Measurements from ENCODE around the gene AVEN.

Gene AVEN

DNA sequence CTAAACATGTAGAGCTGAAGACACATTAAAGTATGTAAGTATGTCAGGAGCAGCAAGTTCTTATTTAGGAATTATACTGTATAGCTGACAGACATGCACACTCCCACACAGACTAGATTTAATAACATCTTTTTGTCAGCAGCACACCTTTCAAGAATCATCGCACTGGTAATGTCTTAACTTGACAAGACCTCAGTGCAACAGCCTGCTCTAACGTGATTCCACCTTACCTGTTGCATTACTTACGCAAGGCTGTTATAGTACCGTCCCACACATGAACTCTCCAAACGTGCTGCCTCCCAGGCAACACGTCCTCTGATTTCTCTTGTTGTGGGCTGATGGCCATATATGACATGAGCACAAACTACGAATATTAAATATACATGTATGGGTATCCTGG, 58.8 kb downstream of the AVEN start:
- Histone ChIP-seq H3K4me3 (replicated peaks; ENCODE audit: low read depth, low read length) (no peak overlapping the region), H3K27me3 (replicated peaks; ENCODE audit: control insufficient read depth, insufficient read depth, low read length) (no peaks in the 10 kb centered on the region), H3K36me3 (ENCODE audit: control insufficient read depth, insufficient read depth, low read length) (no peaks in the 10 kb centered on the region)
- DNase-seq (ENCODE audit: extremely low read depth, insufficient read length) = no peak
- TF ChIP-seq, protein P1, sequence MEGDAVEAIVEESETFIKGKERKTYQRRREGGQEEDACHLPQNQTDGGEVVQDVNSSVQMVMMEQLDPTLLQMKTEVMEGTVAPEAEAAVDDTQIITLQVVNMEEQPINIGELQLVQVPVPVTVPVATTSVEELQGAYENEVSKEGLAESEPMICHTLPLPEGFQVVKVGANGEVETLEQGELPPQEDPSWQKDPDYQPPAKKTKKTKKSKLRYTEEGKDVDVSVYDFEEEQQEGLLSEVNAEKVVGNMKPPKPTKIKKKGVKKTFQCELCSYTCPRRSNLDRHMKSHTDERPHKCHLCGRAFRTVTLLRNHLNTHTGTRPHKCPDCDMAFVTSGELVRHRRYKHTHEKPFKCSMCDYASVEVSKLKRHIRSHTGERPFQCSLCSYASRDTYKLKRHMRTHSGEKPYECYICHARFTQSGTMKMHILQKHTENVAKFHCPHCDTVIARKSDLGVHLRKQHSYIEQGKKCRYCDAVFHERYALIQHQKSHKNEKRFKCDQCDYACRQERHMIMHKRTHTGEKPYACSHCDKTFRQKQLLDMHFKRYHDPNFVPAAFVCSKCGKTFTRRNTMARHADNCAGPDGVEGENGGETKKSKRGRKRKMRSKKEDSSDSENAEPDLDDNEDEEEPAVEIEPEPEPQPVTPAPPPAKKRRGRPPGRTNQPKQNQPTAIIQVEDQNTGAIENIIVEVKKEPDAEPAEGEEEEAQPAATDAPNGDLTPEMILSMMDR (IDR thresholded peaks at IDR 0.05; ENCODE audit: insufficient read depth, low read length, poor library complexity, severe bottlenecking) = no peak

DNA sequence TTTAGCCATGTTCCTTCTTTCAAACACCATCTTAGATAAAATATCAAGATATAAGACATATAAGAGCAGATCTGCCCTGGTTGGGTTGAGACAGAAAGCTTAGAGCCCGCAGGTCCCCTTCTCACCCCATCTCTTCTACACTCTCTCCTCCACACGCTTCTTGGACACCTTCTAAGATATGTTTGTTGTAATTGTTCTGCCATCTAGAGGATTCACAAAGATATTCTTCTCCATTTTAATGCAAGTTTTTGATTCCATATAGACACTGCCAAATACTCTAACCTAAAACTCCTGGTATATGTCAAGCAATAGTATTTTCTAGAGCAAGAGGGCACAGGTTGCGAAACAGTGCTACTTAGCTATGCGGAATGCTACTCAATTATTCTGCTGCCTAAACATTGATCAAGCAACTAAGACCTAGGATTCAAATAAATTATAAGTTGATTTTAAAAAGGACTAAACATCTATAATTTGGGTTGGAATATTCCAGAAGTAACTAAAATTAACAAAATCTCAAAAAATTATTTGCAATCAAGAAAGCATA, 63.9 kb downstream of the AVEN start:
- H3K27me3 ChIP-seq (replicated peaks; ENCODE audit: control insufficient read depth, insufficient read depth, low read length) = no peaks in the 10 kb centered on the region
- TF ChIP-seq, protein P1 (IDR thresholded peaks at IDR 0.05; ENCODE audit: insufficient read depth, low read length, poor library complexity, severe bottlenecking) = no peak
- no peak overlapping the region for H3K4me3 ChIP-seq (replicated peaks; ENCODE audit: low read depth, low read length)
- no peaks in the 10 kb centered on the region for H3K36me3 ChIP-seq (ENCODE audit: control insufficient read depth, insufficient read depth, low read length)
- no peak for DNase-seq (ENCODE audit: extremely low read depth, insufficient read length)

DNA sequence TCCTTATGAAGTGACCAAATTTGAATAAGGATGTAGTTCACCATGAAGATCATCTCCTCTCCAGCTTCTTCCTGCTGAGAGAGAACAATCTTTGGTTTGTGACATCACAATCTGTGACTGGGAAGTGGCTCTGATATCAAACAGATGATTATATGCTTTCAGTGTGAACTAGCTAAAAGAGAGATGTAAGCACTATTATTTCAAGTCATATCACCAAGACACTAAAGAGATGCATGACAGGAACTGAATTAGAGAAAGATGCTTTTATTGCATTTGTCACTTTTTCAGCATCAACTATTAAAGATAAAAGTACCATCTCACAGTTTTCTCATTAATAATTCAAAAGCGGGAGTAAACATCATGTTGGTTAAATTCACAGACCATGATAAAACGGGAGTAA, 67.2 kb downstream of the AVEN start:
- Histone ChIP-seq H3K4me3 (replicated peaks; ENCODE audit: low read depth, low read length) (no peak overlapping the region), H3K27me3 (replicated peaks; ENCODE audit: control insufficient read depth, insufficient read depth, low read length) (no peaks in the 10 kb centered on the region), H3K36me3 (ENCODE audit: control insufficient read depth, insufficient read depth, low read length) (no peaks in the 10 kb centered on the region)
- DNase-seq (ENCODE audit: extremely low read depth, insufficient read length) = no peak
- TF ChIP-seq, protein P1 (IDR thresholded peaks at IDR 0.05; ENCODE audit: insufficient read depth, low read length, poor library complexity, severe bottlenecking) = no peak

DNA sequence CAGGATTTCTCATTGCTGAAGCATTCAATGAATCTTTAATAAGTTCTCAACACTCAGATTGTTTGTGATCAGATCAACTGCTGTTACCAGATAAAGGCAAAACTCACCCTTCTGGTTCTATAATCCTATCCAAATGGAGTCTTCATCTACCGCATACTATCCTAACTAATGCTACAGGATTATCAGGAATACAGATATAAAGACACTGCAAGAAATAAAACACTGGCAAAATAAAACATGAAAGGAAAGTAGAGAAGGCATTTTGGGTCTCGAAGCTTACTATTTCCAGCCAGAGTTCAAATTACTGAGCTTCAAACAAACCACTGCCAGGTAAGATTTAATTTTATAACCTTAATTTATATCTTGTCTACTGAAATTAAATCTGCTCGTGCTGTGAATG, 70.2 kb downstream of the AVEN start:
- no peaks in the 10 kb centered on the region for H3K27me3 ChIP-seq (replicated peaks; ENCODE audit: control insufficient read depth, insufficient read depth, low read length)
- TF ChIP-seq, protein P1 (IDR thresholded peaks at IDR 0.05; ENCODE audit: insufficient read depth, low read length, poor library complexity, severe bottlenecking) = no peak
- H3K4me3 ChIP-seq (replicated peaks; ENCODE audit: low read depth, low read length) = no peak overlapping the region
- H3K36me3 ChIP-seq (ENCODE audit: control insufficient read depth, insufficient read depth, low read length) = no peaks in the 10 kb centered on the region
- DNase-seq (ENCODE audit: extremely low read depth, insufficient read length) = no peak

DNA sequence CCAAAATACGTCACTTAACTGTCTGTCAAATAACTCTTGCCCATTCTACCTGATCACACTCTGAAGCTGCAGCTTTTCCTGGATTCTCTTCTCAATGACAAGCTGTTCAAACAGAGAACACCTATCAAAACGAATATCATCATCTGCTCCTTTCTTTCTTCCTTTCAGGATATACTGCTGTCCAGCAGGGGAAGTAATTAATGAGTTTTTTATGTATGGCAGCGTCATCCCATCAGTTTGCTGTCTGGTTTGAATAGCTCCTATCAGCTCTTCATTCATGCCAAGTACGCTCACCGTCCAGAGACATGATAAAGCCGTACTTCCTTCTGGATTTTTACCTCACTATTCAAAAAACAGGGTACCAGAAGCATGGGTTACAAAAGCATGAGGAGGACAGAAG, 70.8 kb downstream of the AVEN start, which contains the start of gene CHRM5:
Gene CHRM5, plus strand, starts transcription at position 274 of the 400 bp plus-strand sequence. CDS start 94,221 bp downstream, outside the sequence.
- Histone ChIP-seq H3K27me3 (replicated peaks; ENCODE audit: control insufficient read depth, insufficient read depth, low read length) (no peaks in the 10 kb centered on the region), H3K4me3 (replicated peaks; ENCODE audit: low read depth, low read length) (no peak within 1 kb of the TSS), H3K36me3 (ENCODE audit: control insufficient read depth, insufficient read depth, low read length) (no peaks in the 10 kb centered on the region)
- TF ChIP-seq, protein P1 (IDR thresholded peaks at IDR 0.05; ENCODE audit: insufficient read depth, low read length, poor library complexity, severe bottlenecking) = no peak
- DNase-seq (ENCODE audit: extremely low read depth, insufficient read length) = no peak

DNA sequence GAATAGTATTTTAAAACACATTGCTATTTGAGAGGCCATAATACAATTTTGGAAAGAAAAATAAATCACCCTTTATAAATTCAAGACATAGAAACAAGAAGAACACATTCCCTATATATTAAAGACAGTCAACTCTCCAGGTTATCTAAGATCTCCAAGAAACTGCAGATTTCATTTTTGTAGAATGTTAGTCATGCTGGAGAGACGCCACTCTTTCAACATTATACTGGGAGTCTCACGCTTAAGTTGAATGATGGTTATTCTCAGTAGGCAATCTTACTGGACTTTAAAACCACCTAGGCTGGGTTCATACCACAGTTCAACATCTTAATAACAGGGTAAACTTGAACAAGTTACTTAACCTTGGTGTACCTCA, 74.4 kb downstream of the AVEN start:
- H3K36me3 ChIP-seq (ENCODE audit: control insufficient read depth, insufficient read depth, low read length) = no peaks in the 10 kb centered on the region
- no peak overlapping the region for H3K4me3 ChIP-seq (replicated peaks; ENCODE audit: low read depth, low read length)
- H3K27me3 ChIP-seq (replicated peaks; ENCODE audit: control insufficient read depth, insufficient read depth, low read length) = no peaks in the 10 kb centered on the region
- DNase-seq (ENCODE audit: extremely low read depth, insufficient read length) = no peak
- TF ChIP-seq, protein P1 (IDR thresholded peaks at IDR 0.05; ENCODE audit: insufficient read depth, low read length, poor library complexity, severe bottlenecking) = no peak

Measured in GM06990 (cell line).